GM19324 (cell line): ENCODE measurements around the gene PLEKHJ1.
A peak's percentile ranks its signal among the peaks of the same experiment; 100 is the strongest.

Experiments
- ATAC-seq: cut with Tn5 transposase; IDR thresholded peaks from one replicate; pipeline ENCODE4 v1.9.1; 2021; ENCODE audit warnings: mild to moderate bottlenecking, moderate library complexity; ENCODE audit not compliant: unreplicated experiment, low FRiP score

The PLEKHJ1 gene

DNA sequence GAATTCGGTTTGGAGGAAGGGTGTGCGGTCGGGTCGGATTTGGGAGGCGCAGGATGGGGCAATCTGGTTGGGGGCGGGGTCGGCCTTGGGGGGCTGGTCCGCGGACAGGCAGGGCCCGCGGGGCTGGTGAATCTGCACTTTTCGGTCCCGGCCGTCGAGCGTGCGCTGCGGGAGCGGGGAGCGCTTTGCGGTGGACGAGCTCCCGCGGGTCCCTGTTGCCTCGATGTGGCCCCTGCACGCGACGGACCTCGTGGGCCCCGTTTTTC lies 34.0 kb upstream of the PLEKHJ1 start:
- ATAC-seq: no peak

DNA sequence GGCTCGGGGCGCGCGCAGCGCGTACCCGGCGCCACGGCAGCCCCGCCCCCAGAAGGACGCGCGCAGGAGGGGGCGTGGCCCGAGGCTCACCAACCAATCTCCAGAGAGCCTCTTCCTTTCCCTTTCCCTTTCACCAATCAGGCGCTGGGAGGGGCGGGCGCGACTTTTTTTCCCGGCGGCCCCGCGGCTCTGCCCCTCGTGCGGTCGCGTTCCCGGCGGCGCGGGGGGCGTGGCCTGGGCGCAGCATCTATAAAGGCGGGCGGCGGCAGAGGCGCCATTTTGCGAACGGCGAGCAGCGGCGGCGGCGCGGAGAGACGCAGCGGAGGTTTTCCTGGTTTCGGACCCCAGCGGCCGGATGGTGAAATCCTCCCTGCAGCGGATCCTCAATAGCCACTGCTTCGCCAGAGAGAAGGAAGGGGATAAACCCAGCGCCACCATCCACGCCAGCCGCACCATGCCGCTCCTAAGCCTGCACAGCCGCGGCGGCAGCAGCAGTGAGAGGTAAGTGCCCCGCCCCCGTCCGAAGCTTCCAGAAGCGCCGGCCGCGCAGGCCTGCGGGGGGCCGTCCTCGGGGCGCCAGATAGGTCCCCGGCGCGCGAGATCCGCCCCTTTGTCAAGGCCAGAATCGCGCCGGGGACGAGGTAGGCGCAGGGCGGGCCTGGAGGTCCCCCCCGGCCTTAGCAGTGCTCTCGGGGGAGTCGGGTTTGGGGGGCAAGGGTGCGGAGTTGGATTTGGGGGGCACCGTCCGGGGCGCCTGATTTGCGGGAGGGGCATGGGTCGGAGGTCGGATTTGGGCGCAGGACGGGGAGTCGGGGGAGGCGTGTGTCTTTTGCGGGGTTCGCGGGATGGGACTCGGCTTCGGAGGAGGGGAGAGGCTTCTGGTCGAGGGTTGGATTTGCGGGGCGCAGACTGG lies 33.4 kb upstream of the PLEKHJ1 start:
- ATAC-seq: peak; percentile 70

DNA sequence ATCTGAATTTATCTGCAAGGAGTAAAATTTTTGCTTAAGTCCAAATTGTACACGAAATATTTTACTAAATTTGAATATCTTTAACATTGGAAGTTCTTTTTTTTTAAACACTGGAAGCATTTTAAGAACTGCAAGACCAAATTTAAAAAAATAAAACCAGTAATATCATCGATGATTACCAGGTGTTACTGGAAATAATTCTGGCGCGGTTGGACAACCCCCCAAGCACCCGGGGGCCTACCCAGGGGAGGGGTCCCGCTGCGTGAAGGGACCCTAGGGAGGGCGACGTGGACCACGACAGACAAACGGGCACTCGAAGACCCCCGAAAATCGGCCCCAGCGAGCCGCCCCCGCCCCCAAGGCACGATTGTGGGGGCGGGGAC lies 32.7 kb upstream of the PLEKHJ1 start:
- ATAC-seq: no peak

DNA sequence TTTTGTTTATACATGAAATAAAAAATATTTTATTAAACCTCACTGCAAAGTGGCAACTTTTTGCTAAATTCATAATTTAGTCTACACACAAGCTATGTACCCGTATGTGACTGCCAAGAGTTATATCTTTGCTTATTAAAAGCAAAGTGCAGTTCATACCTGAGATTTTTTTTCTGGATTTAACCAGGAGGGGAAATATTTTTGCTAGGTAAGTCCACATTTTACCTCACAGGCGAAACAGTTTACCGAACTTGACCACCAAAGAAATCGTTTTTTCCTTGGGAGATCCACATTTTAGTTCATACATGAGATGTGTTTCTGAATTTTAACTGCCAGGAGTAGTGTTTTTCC lies 32.3 kb upstream of the PLEKHJ1 start:
- no peak for ATAC-seq

DNA sequence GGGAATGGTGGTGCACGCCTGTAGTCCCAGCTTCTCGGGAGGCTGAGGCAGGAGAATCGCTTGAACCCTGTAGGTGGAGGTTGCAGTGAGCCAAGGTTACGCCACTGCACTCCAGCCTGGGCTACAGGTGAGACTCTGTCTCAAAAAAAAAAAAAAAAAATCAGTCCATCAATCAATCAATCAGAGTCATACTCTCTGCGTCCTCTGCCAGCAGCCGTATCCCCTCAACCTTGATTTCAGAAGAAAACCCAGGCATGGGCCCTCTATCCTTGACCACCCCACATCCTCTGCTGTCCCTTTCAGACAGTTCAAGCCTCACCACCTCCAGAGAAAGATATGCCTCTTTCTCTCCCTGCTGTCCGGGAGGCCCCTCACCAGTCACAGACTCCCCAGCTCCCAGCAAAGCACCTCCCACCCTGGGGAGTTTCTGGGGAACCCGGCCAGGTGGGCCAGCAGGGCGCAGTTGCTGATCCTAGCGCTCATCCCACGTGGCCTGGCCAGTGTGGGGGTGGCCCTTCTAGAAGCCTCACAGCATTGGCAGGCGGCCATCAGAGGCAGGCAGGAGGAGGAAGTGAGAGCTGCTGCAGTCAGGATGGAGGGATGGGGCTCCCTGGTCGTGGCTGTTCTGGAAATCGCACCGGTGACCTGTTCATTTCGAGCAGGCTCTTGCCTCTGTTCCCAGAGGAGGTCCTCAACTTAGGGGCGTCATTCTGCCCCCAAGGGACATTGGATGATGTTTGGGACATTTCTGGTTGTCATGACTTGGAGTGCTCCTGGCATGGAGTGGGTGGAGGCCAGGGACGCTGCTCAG lies 30.3 kb upstream of the PLEKHJ1 start:
- peak; percentile 18 for ATAC-seq

DNA sequence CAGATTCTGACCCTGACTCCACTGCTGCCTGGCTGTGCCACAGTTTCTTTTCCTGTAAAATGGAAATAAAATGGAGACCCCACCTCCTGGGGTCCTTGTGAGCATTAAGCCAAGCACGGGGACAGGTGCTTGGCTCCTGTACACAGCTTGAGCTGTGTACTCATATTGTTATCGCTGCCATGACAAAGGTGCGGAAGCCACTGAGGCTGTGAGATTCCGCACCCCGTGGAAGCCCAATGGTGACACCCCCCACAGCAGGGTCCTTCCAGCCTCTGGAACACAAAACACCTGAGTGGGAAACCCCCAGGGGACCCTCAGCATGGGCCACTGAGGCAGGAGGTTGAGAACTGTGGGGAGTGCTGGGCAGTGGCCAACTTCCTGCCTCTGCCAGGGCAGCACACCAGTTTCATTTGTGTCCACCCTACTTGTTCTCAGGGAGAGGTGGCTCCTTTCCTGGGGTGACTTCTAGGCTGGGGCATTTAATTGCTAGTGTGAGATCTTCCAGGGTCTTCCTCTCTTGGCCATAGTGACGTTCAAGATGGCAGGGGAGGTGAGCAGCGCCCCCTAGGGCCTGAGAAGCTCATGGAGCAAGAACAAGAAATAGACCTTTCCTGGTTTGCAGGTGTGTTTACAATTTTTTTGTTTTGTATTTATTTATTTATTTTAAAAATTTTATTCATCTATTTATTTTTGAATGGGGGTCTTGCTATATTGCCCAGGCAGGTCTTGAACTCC lies 25.5 kb upstream of the PLEKHJ1 start:
- ATAC-seq: no peak

DNA sequence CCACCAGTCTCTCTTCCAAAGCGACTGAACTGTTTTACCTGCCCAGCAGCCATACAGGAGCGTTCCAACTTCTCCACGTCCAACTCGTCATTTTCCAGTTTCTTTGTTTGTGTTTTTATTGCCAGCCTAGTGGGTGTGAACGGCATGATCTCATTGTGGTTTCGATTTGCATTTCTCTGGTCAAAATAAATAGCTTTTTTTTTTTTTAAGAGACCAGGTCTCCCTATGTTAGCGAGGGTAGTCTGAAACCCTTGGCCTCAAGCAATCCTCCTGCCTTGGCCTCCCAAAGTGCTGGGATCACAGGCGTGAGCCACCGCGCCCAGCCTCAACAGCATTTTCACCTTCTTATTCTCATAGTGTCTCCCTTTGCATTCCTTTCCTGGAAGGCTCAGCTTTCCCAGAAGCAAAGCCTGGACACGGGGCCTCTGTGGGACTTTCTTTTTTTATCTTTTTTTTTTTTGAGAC lies 24.2 kb upstream of the PLEKHJ1 start:
- no peak for ATAC-seq

DNA sequence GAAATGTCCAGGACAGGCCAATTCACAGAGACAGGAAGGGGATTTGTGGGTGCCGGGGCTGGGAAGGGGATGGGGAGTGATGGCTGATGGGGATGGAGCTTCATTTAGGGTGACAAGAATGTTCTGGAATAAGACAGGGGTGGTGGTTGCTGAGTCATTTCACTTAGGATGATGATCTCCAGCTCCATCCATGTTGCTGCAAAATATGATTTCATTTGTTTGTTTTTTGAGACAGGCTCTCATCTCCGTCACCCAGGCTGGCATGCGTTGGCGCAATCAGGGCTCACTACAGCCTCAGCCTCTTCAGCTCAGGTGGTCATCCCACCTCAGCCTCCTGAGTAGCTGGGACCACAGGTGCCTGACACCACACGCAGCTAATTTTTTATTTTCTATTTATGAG lies 23.2 kb upstream of the PLEKHJ1 start:
- no peak for ATAC-seq

DNA sequence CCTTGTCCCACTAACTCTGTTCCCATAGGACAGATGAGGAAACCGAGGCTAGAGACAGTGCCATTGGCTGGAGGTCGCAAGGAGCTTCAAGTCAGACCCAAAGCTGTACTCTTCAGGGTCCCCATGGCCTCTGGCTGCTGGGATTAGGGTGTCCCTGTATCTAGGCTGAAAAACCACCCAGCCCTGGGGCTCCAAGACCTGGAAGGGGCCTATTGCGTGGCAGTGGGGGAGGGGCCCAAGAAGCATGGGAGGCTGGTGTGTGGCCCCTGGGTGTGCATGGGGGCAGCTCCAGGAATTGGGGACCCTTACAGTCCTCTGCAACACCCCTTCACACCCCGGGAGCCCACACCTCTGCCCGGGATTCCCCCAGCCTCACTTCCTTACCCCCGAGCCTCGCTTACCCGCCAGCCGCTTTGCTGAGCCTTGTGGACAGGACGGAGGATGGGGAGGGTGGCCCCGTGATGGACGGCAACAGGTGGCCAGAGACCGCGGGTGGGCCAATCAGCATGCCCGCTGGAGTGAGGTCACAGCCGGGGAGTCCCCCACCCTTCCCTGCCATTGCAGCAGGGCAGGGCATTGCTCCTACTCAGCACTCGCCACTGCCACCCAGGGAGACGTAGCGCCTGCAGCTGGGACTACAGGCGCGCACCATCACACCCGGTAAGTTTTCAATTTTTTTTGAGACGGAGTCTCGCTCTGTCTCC lies 20.0 kb upstream of the PLEKHJ1 start, which contains the start of gene JSRP1:
TSS of gene JSRP1 (minus strand) at position 436 of the 704 bp plus-strand sequence. CDS start 1,103 bp downstream, outside the sequence.
- ATAC-seq: no peak

DNA sequence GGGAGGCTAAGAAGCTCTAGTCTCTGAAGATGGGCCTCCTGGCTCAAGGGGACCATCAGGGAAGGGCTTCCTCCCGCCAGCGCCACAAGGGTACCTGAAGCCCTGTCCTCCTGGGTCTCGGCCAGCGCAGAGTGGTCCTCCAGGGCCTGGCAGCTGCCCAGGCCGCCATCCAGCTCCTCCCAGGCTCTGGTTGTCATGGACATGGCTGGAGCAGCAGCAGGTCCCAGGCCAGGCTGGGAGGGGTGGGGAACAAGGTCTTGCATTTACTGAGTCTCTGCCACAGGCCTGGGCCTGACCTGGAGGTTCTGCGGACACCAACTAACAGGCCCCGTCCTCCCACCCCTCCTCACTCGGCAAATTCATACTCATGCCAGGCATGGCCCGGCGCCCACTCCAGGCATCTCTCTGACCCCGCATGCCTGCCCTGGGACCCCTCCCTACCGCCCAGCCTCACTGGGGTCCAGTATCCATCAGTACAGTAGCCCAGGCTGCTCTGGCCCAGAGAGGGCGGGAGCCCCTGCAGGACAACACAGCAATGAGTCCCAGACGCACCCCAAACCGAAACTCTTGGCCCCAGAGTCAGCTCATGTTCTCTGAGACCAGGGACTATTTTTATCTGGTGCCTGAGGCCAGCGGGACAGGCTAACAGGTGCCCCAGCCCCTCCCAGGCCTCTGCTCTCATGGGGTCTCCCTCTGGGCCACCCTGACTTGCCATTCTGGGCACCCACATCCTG lies 19.1 kb upstream of the PLEKHJ1 start:
- ATAC-seq: no peak

DNA sequence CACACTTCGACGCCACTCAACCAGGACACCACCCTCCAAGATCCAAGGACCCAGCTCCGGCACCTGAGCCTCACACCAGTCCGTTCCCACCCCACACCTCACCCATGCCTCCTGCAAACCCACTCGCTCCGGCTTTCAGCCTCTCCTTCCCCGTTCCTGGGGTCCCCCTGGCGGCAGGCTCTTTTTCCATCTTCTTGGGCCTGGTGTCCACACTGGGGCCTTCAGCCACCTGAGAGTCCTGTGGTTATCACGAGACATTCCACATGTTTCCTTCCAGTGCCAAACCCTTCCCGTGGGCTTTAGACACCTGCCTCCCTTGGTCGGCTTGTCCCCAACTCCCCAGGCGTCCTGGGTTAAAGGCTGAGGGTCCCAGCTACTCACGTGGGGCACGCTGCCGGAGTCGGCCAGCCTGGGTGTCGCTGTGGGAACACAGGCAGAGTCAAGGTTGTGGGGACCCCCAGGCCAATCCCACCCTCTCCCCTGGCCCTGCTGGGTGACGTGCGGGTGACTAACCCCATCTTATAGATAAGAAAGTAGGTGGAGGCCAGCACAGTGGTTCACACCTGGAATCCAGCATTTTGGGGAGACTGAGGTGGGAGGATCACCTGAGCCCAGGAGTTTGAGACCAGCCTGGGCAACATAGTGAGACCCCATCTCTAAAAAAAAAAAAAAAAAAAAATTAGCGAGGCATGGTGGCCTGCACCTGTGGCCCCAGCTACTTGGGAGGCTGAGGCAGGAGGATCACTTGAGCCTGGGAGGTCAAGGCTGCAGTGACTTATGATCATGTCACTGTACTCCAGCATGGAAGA lies 18.1 kb upstream of the PLEKHJ1 start:
- ATAC-seq: no peak

DNA sequence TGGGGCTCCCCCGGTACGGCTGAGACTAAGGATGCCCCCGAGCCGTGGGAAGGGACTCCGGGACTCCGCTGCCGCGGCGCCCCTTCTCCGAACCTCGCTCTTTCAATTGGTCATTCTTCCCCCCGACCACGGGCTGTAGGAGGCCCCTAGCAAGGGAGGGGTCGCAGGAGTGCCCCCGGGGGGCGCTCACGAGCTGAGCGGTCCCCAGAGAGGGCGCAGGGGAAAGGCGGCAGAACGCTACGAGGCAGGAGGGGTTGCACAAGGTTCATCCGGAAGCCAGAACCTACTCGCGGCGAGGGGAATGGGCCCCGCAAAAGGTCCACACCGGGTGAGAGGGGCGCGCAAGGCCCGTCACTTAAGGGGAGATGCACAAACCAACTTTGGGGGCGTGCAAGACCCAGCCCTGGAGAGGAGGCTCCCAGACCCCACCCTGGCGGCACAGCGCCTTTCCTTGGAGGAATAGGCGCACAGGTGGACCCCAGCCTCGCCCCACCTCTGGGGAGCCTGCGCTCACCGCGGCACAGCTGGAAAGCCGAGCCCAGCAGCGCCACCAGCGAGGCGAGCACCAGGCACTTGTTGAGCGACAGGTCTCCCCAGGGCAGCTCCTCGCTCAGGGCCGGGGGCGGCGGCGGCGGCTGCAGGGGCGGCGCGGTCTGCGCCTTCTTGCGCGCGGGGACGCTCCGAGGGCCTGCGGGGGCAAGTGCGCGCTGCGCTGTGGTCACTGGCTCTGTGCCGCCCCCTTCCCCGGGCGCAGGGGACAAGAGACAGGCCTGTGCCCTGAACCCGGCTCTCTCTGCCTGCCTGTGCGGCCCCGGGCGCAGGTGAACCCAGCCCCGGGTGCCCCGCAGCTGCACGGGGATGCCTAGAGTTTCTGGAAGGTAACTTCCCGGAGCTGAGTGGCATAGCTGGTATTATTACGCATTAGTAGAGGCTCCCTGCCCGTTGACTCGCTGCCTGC lies 17.3 kb upstream of the PLEKHJ1 start:
- ATAC-seq: no peak

DNA sequence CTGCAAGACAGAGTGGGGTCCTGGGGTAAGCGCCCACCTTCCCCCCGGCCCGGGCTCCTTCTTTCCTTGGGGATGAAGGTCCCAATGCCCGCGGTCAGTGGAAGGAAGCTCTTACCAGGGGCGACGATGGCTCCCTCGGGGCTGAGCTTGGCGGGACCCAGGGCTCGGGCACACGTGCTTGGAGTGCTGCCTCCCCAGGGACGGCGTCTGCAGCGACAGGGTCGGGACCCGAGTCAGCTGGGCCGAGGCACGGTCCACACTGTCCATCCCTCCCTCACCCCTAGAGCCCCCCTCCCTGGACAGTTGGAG lies 16.6 kb upstream of the PLEKHJ1 start:
- ATAC-seq: no peak

DNA sequence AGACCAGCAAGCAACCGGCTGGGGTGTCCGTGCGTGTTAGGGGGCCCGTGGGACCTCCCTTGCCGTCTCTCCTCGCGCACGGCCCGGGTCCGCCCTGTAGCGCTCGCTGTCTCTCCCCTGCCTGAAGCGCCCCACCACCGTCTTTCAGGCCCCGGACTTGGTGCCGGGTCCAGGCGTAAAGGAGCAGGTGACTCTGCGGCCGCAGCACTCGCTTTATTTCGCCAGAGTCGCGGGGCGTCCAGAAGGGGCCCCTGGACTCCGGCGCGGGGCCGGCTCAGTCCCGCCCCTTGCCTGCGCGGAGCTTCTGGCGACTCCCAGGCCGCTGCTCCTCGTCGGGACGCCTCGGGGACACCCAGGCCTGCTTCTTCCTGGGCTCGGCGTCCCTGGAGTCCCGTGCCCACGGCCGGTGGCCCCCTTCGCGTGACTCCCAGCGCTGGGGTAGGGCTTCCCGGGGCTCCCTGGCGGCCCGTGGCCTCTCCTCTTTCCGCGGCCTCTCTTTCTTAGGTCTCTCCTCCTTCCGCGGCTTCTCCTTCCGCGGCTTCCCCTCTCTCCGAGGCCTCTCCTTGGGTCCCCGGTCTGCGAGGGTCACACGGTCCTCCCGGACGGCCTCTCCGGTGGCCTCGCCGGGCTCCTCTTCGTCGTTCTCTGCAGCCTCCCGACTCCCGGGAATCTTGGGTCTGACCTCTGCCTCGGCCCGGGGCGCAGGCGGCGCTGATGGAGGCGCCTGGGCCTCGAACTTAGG lies 16.1 kb upstream of the PLEKHJ1 start:
- no peak for ATAC-seq

DNA sequence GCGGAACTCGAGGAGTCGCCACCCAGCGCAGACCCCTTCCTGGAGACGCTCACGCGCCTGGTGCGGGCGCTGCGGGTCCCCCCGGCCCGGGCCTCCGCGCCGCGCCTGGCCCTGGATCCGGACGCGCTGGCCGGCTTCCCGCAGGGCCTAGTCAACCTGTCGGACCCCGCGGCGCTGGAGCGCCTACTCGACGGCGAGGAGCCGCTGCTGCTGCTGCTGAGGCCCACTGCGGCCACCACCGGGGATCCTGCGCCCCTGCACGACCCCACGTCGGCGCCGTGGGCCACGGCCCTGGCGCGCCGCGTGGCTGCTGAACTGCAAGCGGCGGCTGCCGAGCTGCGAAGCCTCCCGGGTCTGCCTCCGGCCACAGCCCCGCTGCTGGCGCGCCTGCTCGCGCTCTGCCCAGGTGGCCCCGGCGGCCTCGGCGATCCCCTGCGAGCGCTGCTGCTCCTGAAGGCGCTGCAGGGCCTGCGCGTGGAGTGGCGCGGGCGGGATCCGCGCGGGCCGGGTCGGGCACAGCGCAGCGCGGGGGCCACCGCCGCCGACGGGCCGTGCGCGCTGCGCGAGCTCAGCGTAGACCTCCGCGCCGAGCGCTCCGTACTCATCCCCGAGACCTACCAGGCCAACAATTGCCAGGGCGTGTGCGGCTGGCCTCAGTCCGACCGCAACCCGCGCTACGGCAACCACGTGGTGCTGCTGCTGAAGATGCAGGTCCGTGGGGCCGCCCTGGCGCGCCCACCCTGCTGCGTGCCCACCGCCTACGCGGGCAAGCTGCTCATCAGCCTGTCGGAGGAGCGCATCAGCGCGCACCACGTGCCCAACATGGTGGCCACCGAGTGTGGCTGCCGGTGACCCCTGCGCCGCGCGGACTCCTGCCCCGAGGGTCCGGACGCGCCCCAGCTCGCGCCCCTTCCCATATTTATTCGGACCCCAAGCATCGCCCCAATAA lies 15.3 kb upstream of the PLEKHJ1 start:
- ATAC-seq: no peak

DNA sequence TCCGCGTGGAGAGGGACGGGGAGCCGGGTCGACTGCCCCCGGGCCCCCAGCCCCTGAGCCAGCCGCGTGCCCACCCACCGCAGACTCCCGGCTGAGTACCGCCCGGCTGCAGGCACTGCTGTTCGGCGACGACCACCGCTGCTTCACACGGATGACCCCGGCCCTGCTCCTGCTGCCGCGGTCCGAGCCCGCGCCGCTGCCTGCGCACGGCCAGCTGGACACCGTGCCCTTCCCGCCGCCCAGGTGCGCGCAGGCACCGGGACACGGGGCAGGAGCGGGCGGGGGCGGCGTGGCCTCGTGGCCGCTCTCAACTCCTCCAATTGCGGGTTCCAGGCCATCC lies 14.6 kb upstream of the PLEKHJ1 start:
- ATAC-seq: no peak
